CD14-positive monocyte (primary cell): ENCODE measurements around the gene MAP3K9. TPM values are rescaled to one million over a fixed set of nuclear protein-coding genes. Genes with fewer than 3 reads are reported as not detected.

ENCODE experiments used
- DNase-seq, 3 donors: peaks; one replicate each; pipeline ENCODE4 v3.0.0-alpha.2; 2011 to 2022
- H2AFZ ChIP-seq: 2 replicates; pipeline ENCODE4 v1.6.0; 2012; ENCODE audit warnings: mild to moderate bottlenecking, low read depth, low read length, inconsistent platforms; ENCODE audit not compliant: insufficient read depth, poor library complexity, severe bottlenecking
- H3K27ac ChIP-seq, 2 donors: 1 replicate in 1 of 2; 2 replicates in 1 of 2; pipeline ENCODE4 v1.5.1; 2012 to 2013; ENCODE audit warnings: low read length in 2 of 2, control low read depth in 1 of 2, inconsistent platforms in 1 of 2, low read depth in 1 of 2, mild to moderate bottlenecking in 1 of 2
- H3K27me3 ChIP-seq, 2 donors: one replicate each; pipeline versions ENCODE4 v1.6.0 to v1.6.1; 2011 to 2013; ENCODE audit warnings: low read length in 2 of 2; ENCODE audit not compliant: control insufficient read depth in 2 of 2, insufficient read depth in 2 of 2
- H3K36me3 ChIP-seq, 2 donors: replicated peaks in 1 of 2; 1 replicate in 1 of 2; 2 replicates in 1 of 2; pipeline versions ENCODE4 v1.5.1 to v1.6.1; 2012 to 2013; ENCODE audit warnings: low read length in 2 of 2, control low read depth in 1 of 2, inconsistent platforms in 1 of 2, mild to moderate bottlenecking in 1 of 2; ENCODE audit not compliant: insufficient read depth in 2 of 2, control insufficient read depth in 1 of 2
- H3K4me1 ChIP-seq, 2 donors: 1 replicate in 1 of 2; 2 replicates in 1 of 2; pipeline versions ENCODE4 v1.5.1 to v1.6.1; 2012 to 2013; ENCODE audit warnings: low read length in 2 of 2, control low read depth in 1 of 2, inconsistent platforms in 1 of 2, mild to moderate bottlenecking in 1 of 2, moderate library complexity in 1 of 2; ENCODE audit not compliant: insufficient read depth in 2 of 2, control insufficient read depth in 1 of 2
- H3K4me2 ChIP-seq: replicated peaks from 2 replicates; pipeline ENCODE3; 2012; ENCODE audit warnings: low read length, moderate library complexity, mild to moderate bottlenecking; ENCODE audit not compliant: poor library complexity, severe bottlenecking; ENCODE audit errors: extremely low read depth
- H3K4me3 ChIP-seq, 3 experiments: fragments of 200-600 bp in 1 of 3; sonication (generic) in 1 of 3; replicated peaks in 1 of 3; 1 replicate in 2 of 3; 2 replicates in 1 of 3; pipeline ENCODE4 v1.5.1; 2011 to 2013; ENCODE audit warnings: low read length in 3 of 3, mild to moderate bottlenecking in 3 of 3, control low read depth in 2 of 3, low read depth in 2 of 3, inconsistent platforms in 1 of 3, moderate library complexity in 1 of 3
- H3K79me2 ChIP-seq: 2 replicates; pipeline ENCODE4 v1.6.0; 2012; ENCODE audit warnings: mild to moderate bottlenecking, control low read depth, inconsistent platforms, low read length, moderate library complexity; ENCODE audit not compliant: insufficient read depth
- H3K9ac ChIP-seq: 2 replicates; pipeline ENCODE4 v1.6.0; 2017; ENCODE audit warnings: low read length, mild to moderate bottlenecking; ENCODE audit not compliant: insufficient read depth, poor library complexity, severe bottlenecking
- H3K9me3 ChIP-seq, 2 donors: replicated peaks in 1 of 2; 1 replicate in 1 of 2; 2 replicates in 1 of 2; pipeline versions ENCODE4 v1.5.1 to v1.6.1; 2012 to 2013; ENCODE audit warnings: low read length in 2 of 2, control low read depth in 1 of 2; ENCODE audit not compliant: control insufficient read depth in 1 of 2, insufficient read depth in 1 of 2
- H4K20me1 ChIP-seq: 2 replicates; pipeline ENCODE4 v1.6.0; 2012; ENCODE audit warnings: mild to moderate bottlenecking, low read length, control low read depth, moderate library complexity; ENCODE audit not compliant: insufficient read depth
- H3K27ac Mint-ChIP-seq, 7 donors: one replicate each; pipeline ENCODE4 v1.8.0; 2020; ENCODE audit warnings: mild to moderate bottlenecking in 7 of 7, mixed read lengths in 7 of 7, moderate library complexity in 6 of 7, inconsistent platforms in 2 of 7
- H3K27me3 Mint-ChIP-seq, 3 donors: one replicate each; pipeline ENCODE4 v1.8.0; 2021 to 2022; ENCODE audit warnings: low read depth in 3 of 3, mild to moderate bottlenecking in 3 of 3, mixed read lengths in 3 of 3, moderate library complexity in 3 of 3, inconsistent platforms in 1 of 3
- H3K36me3 Mint-ChIP-seq, 2 donors: one replicate each; pipeline ENCODE4 v1.8.0; 2020; ENCODE audit warnings: mixed read lengths in 2 of 2, inconsistent platforms in 1 of 2, mild to moderate bottlenecking in 1 of 2
- H3K4me1 Mint-ChIP-seq: one replicate; pipeline ENCODE4 v1.8.0; 2020; ENCODE audit warnings: mild to moderate bottlenecking, mixed read lengths
- H3K4me3 Mint-ChIP-seq, 2 donors: one replicate each; pipeline ENCODE4 v1.8.0; 2020; ENCODE audit warnings: mild to moderate bottlenecking in 2 of 2, mixed read lengths in 2 of 2, moderate library complexity in 1 of 2
- H3K9me3 Mint-ChIP-seq, 7 donors: one replicate each; pipeline ENCODE4 v1.8.0; 2020 to 2022; ENCODE audit warnings: mixed read lengths in 7 of 7, mild to moderate bottlenecking in 6 of 7, moderate library complexity in 6 of 7, inconsistent platforms in 2 of 7
- WGBS: methylation state at CpG from one replicate; pipeline ENCODE4 v1.1.5; 2013; ENCODE audit warnings: missing lambda C conversion rate; ENCODE audit not compliant: insufficient coverage; 5-methylcytosine and 5-hydroxymethylcytosine counted together
- intact Hi-C, 2 donors: fragments of 100-400 bp; cut with micrococcal nuclease; formaldehyde crosslinking; loops; one replicate each; pipeline versions ENCODE4 v1.15.0 to v1.15.1; 2023
- polyA plus RNA-seq, 3 donors: library from polyadenylated mRNA; depleted of rRNA in 1 of 3; unstranded in 2 of 3; stranded (reverse) in 1 of 3; fragments of 300-500 nt in 2 of 3; fragments of >200 nt in 1 of 3; fragmentation: Illumina TruSeq in 2 of 3; gene quantifications; 1 replicate in 2 of 3; 2 replicates in 1 of 3; pipeline ENCODE4 v1.2.3, GENCODE V29; 2012 to 2021
- TF ChIP-seq, protein P1 (sequence below): fragments of 200-600 bp; IDR thresholded peaks from one replicate; pipeline ENCODE4 v1.8.0; 2022; ENCODE audit warnings: antibody characterized with exemption, mild to moderate bottlenecking

Gene MAP3K9
- polyA plus RNA-seq, 3 donors: 0.01 TPM; not detected in 2

DNA sequence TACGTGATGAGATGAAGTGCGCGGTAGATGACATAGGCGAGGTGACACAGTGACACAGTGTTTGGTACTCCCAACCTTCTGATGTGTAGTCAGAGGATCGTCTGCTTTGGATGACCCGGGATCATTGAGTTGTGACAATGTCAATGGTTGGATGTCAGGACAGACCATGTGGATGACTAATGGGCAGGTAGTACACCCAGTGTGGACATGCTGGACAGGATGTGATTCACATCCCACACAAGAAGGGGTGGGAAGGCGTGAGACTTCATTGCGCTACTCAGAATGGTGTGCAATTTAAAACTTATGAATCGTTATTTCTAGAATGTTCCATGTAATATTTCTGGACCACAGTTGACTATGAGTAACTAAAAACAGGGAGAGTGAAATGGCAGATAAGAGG is 23.8 kb downstream of the MAP3K9 start:
- Mint-ChIP-seq H3K4me1 (peaks cover 7% of the 10 kb centered on the region), H3K27ac (peak overlapping the region in 1 of 7 donors; percentile 14), H3K27me3 (peaks cover 2 to 13% (median 3%) of the 10 kb centered on the region in 3 donors), H3K4me3 (no peak overlapping the region), H3K36me3 (no peaks in the 10 kb centered on the region), H3K9me3 (no peaks in the 10 kb centered on the region)
- TF ChIP-seq, protein P1, sequence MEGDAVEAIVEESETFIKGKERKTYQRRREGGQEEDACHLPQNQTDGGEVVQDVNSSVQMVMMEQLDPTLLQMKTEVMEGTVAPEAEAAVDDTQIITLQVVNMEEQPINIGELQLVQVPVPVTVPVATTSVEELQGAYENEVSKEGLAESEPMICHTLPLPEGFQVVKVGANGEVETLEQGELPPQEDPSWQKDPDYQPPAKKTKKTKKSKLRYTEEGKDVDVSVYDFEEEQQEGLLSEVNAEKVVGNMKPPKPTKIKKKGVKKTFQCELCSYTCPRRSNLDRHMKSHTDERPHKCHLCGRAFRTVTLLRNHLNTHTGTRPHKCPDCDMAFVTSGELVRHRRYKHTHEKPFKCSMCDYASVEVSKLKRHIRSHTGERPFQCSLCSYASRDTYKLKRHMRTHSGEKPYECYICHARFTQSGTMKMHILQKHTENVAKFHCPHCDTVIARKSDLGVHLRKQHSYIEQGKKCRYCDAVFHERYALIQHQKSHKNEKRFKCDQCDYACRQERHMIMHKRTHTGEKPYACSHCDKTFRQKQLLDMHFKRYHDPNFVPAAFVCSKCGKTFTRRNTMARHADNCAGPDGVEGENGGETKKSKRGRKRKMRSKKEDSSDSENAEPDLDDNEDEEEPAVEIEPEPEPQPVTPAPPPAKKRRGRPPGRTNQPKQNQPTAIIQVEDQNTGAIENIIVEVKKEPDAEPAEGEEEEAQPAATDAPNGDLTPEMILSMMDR: no peak
- Histone ChIP-seq H3K4me3 (no peak overlapping the region), H3K27ac (no peak overlapping the region), H3K4me1 (peaks cover 4 to 7% of the 10 kb centered on the region in 2 donors), H3K36me3 (no peaks in the 10 kb centered on the region), H3K4me2 (no peak overlapping the region), H3K9me3 (no peaks in the 10 kb centered on the region), H2AFZ (no peak overlapping the region), H4K20me1 (no peaks in the 10 kb centered on the region), H3K27me3 (peaks cover 0 to 19% of the 10 kb centered on the region in 2 donors), H3K79me2 (no peaks in the 10 kb centered on the region), H3K9ac (no peak overlapping the region)
- DNase-seq: peak in 1 of 3 donors; percentile 5
- WGBS: 100% methylated on average over 6 of the region's 9 CpGs
- intact Hi-C loops: no loop called here

DNA sequence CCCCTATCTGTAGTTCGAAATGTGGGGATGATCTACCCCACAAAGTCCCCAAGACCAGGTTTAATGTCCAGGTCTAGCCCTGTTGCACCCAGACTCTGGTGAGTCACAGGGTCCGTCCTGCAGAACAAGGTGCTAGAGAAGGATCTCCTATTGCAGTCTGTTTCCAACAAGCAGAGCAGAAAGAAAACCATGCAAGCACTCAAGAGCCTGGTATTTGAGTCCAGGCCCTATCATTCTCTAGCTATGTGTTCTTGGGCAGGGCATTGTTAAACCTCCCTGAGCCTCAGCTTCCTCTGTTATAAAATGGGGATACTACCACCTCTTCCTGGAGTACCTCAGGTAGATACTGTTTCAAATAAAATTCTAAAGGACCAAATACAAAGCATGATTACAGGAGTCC is 24.4 kb downstream of the MAP3K9 start:
- WGBS: 100% methylated on average over 1 of the region's 2 CpGs
- H3K4me2 ChIP-seq: no peak overlapping the region
- intact Hi-C loops: no loop called here
- H4K20me1 ChIP-seq: no peaks in the 10 kb centered on the region
- H3K36me3 ChIP-seq: no peaks in the 10 kb centered on the region
- H3K79me2 ChIP-seq: no peaks in the 10 kb centered on the region
- H3K4me1 Mint-ChIP-seq: peaks cover 11% of the 10 kb centered on the region
- no peaks in the 10 kb centered on the region for H3K36me3 Mint-ChIP-seq
- H3K9ac ChIP-seq: no peak overlapping the region
- no peaks in the 10 kb centered on the region for H3K9me3 ChIP-seq
- H3K27me3 Mint-ChIP-seq: peaks cover under 1 to 11% (median 3%) of the 10 kb centered on the region in 3 donors
- H3K27ac ChIP-seq: no peak overlapping the region
- no peak overlapping the region for H2AFZ ChIP-seq
- H3K4me3 ChIP-seq: no peak overlapping the region
- peak overlapping the region in 1 of 7 donors; percentile 13 for H3K27ac Mint-ChIP-seq
- DNase-seq: no peak
- TF ChIP-seq, protein P1: no peak
- H3K4me1 ChIP-seq: peaks cover 8 to 14% of the 10 kb centered on the region in 2 donors
- H3K27me3 ChIP-seq: peaks cover 0 to 15% of the 10 kb centered on the region in 2 donors
- no peaks in the 10 kb centered on the region for H3K9me3 Mint-ChIP-seq
- H3K4me3 Mint-ChIP-seq: no peak overlapping the region
